DOHH2 (cell line): ENCODE results near the gene MYH15.

Experiments
- CTCF ChIP-seq: fragments of 200-600 bp; sonication (generic); IDR thresholded peaks from one replicate; pipeline ENCODE4 v1.5.1; 2014; ENCODE audit warnings: antibody characterized with exemption, mild to moderate bottlenecking, low read depth, low read length; ENCODE audit not compliant: poor library complexity, severe bottlenecking
- EZH2phosphoT487 ChIP-seq: fragments of 200-600 bp; sonication (generic); IDR thresholded peaks from 2 replicates; pipeline ENCODE4 v1.6.1; 2017; ENCODE audit warnings: borderline replicate concordance, mild to moderate bottlenecking, antibody characterized with exemption, low read length, moderate library complexity, mixed read lengths

- TF ChIP-seq CTCF (no peak), EZH2phosphoT487 (no peak)
Observed at GRCh38 chr3:108472001-108472591, 38.3 kb downstream of the MYH15 start.
